Measurements from ENCODE around the gene ATMIN. TPM values are rescaled to one million over a fixed set of nuclear protein-coding genes. Genes with fewer than 3 reads are reported as not detected.
A peak's percentile ranks its signal among the peaks of the same experiment; 100 is the strongest.

The ATMIN gene
- total and polyA plus RNA-seq, 2 of the 13 experiments (the other 11 are each of a cell fraction or from before 2014, with no cell fraction given): 34.6 to 60.4 TPM

- TF ChIP-seq ZNF296 (CRISPR knock-in tag; conservative IDR thresholded peaks at IDR 0.05): 0 out of 2 replicates have a peak, but pooled peaks have one; percentile 76
- peak; percentile 92 for TF ChIP-seq ZSCAN21 (CRISPR knock-in tag; IDR thresholded peaks at IDR 0.05; ENCODE audit: borderline replicate concordance)
- TF ChIP-seq ZNF563 (CRISPR knock-in tag; IDR thresholded peaks at IDR 0.05): peak; percentile 94
- TF ChIP-seq MED13 (CRISPR knock-in tag; IDR thresholded peaks at IDR 0.05): no peak
- no peak for TF ChIP-seq NCOA1 (CRISPR knock-in tag; IDR thresholded peaks at IDR 0.05)
- TF ChIP-seq ZIK1 (CRISPR knock-in tag; IDR thresholded peaks at IDR 0.05; ENCODE audit: borderline replicate concordance, low read depth): peak; percentile 97; the same call in 1 of the 2 replicates
- TF ChIP-seq NCOA2 (CRISPR knock-in tag; IDR thresholded peaks at IDR 0.05): peak; percentile 15; the same call in 1 of the 2 replicates
- TF ChIP-seq SMC3 (IDR thresholded peaks at IDR 0.05; ENCODE audit: low read length): no peak
- 0 out of 2 replicates have a peak, but pooled peaks have one; percentile 50 for TF ChIP-seq ZNF234 (CRISPR knock-in tag; conservative IDR thresholded peaks at IDR 0.05)
- TF ChIP-seq TCF7 (IDR thresholded peaks at IDR 0.05; ENCODE audit: low read depth): no peak
- no peak for TF ChIP-seq SRSF9 (IDR thresholded peaks at IDR 0.05; ENCODE audit: borderline replicate concordance, insufficient read depth, low read depth, low read length, poor library complexity, severe bottlenecking)
- TF ChIP-seq, protein P1, sequence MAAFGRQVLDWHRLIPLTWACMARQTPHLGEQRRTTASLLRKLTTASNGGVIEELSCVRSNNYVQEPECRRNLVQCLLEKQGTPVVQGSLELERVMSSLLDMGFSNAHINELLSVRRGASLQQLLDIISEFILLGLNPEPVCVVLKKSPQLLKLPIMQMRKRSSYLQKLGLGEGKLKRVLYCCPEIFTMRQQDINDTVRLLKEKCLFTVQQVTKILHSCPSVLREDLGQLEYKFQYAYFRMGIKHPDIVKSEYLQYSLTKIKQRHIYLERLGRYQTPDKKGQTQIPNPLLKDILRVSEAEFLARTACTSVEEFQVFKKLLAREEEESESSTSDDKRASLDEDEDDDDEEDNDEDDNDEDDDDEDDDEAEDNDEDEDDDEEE (CRISPR knock-in tag; IDR thresholded peaks at IDR 0.05): peak; percentile 90; the same call in 1 of the 2 replicates
- TF ChIP-seq, protein P2, sequence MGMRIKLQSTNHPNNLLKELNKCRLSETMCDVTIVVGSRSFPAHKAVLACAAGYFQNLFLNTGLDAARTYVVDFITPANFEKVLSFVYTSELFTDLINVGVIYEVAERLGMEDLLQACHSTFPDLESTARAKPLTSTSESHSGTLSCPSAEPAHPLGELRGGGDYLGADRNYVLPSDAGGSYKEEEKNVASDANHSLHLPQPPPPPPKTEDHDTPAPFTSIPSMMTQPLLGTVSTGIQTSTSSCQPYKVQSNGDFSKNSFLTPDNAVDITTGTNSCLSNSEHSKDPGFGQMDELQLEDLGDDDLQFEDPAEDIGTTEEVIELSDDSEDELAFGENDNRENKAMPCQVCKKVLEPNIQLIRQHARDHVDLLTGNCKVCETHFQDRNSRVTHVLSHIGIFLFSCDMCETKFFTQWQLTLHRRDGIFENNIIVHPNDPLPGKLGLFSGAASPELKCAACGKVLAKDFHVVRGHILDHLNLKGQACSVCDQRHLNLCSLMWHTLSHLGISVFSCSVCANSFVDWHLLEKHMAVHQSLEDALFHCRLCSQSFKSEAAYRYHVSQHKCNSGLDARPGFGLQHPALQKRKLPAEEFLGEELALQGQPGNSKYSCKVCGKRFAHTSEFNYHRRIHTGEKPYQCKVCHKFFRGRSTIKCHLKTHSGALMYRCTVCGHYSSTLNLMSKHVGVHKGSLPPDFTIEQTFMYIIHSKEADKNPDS (CRISPR knock-in tag; IDR thresholded peaks at IDR 0.05): no peak
- TF ChIP-seq CBFB (CRISPR knock-in tag; IDR thresholded peaks at IDR 0.05): peak; percentile 58; the same call in 1 of the 2 replicates
- 0 out of 2 replicates have a peak, but pooled peaks have one; percentile 45 for TF ChIP-seq NKX3-1 (CRISPR knock-in tag; IDR thresholded peaks at IDR 0.05)
- TF ChIP-seq MAZ (IDR thresholded peaks at IDR 0.05; ENCODE audit: borderline replicate concordance, low read depth, low read length): peak; percentile 78; the same call in 1 of the 2 replicates
- peak; percentile 98 for TF ChIP-seq MAZ (CRISPR knock-in tag; IDR thresholded peaks at IDR 0.05; ENCODE audit: low read depth)
- TF ChIP-seq, protein P3, sequence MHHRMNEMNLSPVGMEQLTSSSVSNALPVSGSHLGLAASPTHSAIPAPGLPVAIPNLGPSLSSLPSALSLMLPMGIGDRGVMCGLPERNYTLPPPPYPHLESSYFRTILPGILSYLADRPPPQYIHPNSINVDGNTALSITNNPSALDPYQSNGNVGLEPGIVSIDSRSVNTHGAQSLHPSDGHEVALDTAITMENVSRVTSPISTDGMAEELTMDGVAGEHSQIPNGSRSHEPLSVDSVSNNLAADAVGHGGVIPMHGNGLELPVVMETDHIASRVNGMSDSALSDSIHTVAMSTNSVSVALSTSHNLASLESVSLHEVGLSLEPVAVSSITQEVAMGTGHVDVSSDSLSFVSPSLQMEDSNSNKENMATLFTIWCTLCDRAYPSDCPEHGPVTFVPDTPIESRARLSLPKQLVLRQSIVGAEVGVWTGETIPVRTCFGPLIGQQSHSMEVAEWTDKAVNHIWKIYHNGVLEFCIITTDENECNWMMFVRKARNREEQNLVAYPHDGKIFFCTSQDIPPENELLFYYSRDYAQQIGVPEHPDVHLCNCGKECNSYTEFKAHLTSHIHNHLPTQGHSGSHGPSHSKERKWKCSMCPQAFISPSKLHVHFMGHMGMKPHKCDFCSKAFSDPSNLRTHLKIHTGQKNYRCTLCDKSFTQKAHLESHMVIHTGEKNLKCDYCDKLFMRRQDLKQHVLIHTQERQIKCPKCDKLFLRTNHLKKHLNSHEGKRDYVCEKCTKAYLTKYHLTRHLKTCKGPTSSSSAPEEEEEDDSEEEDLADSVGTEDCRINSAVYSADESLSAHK (CRISPR knock-in tag; IDR thresholded peaks at IDR 0.05; ENCODE audit: borderline replicate concordance): no peak
- TF ChIP-seq SMAD1 (CRISPR knock-in tag; IDR thresholded peaks at IDR 0.05; ENCODE audit: borderline replicate concordance, low read depth): peak; percentile 94; the same call in 1 of the 2 replicates
- no peak for TF ChIP-seq ZNF10 (CRISPR knock-in tag; IDR thresholded peaks at IDR 0.05; ENCODE audit: borderline replicate concordance, low read depth)
- no peak for TF ChIP-seq IKZF4 (CRISPR knock-in tag; IDR thresholded peaks at IDR 0.05; ENCODE audit: borderline replicate concordance, low read depth, not compliant biosample characterization)
- TF ChIP-seq SIX4 (CRISPR knock-in tag; IDR thresholded peaks at IDR 0.05): no peak
Measured at GRCh38 chr16:81095953-81096714, 60.5 kb downstream of the ATMIN start, which contains the start of gene GCSH (continued).
